ENCODE data around the gene KIF1A. TPM values are rescaled to one million over a fixed set of nuclear protein-coding genes. Genes with fewer than 3 reads are reported as not detected.

Gene KIF1A
- total RNA-seq, 1 donor from 2014 or later = 0.12 TPM

- ATAC-seq = no peak
Measured at GRCh38 chr2:240718896-240719490, 101.0 kb downstream of the KIF1A start.

- no peak for ATAC-seq
Measured at GRCh38 chr2:240717681-240718581, 102.1 kb downstream of the KIF1A start.

GRCh38 chr2:240717181-240717641, 102.8 kb downstream of the KIF1A start:
- ATAC-seq = no peak

GRCh38 chr2:240716130-240716798, 103.8 kb downstream of the KIF1A start:
- no peak for ATAC-seq

- no peak for ATAC-seq
Measured at GRCh38 chr2:240714747-240715725, 105.0 kb downstream of the KIF1A start.

- ATAC-seq = no peak
Measured at GRCh38 chr2:240713928-240714746, 105.9 kb downstream of the KIF1A start.

GRCh38 chr2:240713071-240713927, 106.7 kb downstream of the KIF1A start:
- ATAC-seq = no peak

- no peak for ATAC-seq
Measured at GRCh38 chr2:240712121-240712520, 107.9 kb downstream of the KIF1A start.

- ATAC-seq = no peak
Measured at GRCh38 chr2:240711701-240712100, 108.3 kb downstream of the KIF1A start.

GRCh38 chr2:240711296-240711695, 108.7 kb downstream of the KIF1A start:
- peak; percentile 22 for ATAC-seq

- ATAC-seq = no peak
Measured at GRCh38 chr2:240708457-240708856, 111.6 kb downstream of the KIF1A start.

GRCh38 chr2:240707821-240708220, 112.2 kb downstream of the KIF1A start:
- ATAC-seq = no peak

- ATAC-seq = no peak
Measured at GRCh38 chr2:240707043-240707756, 112.8 kb downstream of the KIF1A start.

- no peak for ATAC-seq
Measured at GRCh38 chr2:240705204-240705791, 114.7 kb downstream of the KIF1A start.

GRCh38 chr2:240704651-240705050, 115.4 kb downstream of the KIF1A start:
- ATAC-seq = no peak

- ATAC-seq = no peak
Measured at GRCh38 chr2:240703417-240704341, 116.3 kb downstream of the KIF1A start.

- ATAC-seq = no peak
Measured at GRCh38 chr2:240702640-240703011, 117.4 kb downstream of the KIF1A start.

Data from esophagus mucosa (tissue), 1 donor.